HL-60 (cell line): Measurements from ENCODE around the gene OXTR.

Experiments used
- DNase-seq, 2 experiments: peaks; one replicate each; pipeline ENCODE4 v3.0.0-alpha.2; 2010 to 2020; ENCODE audit warnings: low read depth in 1 of 2, low spot score in 1 of 2
- H3K27ac ChIP-seq: fragments of 250-450 bp; sonication (Bioruptor Pico); replicated peaks from 2 replicates; pipeline ENCODE4 v1.5.1; 2020; ENCODE audit warnings: mild to moderate bottlenecking, moderate library complexity
- H3K27me3 ChIP-seq: fragments of 250-450 bp; sonication (Bioruptor Pico); 2 replicates; pipeline ENCODE4 v1.5.1; 2021; ENCODE audit warnings: mild to moderate bottlenecking, moderate library complexity; ENCODE audit not compliant: insufficient read depth, poor library complexity, severe bottlenecking
- H3K4me3 ChIP-seq: replicated peaks from 2 replicates; pipeline ENCODE4 v1.5.1; 2011; ENCODE audit warnings: mild to moderate bottlenecking, control low read depth, low read length; ENCODE audit not compliant: insufficient read depth
- CTCF ChIP-seq: IDR thresholded peaks from one replicate; pipeline ENCODE4 v1.5.1; 2011; ENCODE audit warnings: low read length, control low read depth, inconsistent platforms; ENCODE audit not compliant: insufficient read depth
- GABPA ChIP-seq: IDR thresholded peaks from 2 replicates; pipeline ENCODE4 v1.6.1; 2012; ENCODE audit warnings: low read depth
- POLR2AphosphoS5 ChIP-seq: IDR thresholded peaks from 2 replicates; pipeline ENCODE4 v1.6.1; 2012; ENCODE audit warnings: low read depth
- REST ChIP-seq: IDR thresholded peaks from 2 replicates; pipeline ENCODE4 v1.6.1; 2012; ENCODE audit warnings: low read depth; ENCODE audit not compliant: insufficient replicate concordance
- SPI1 ChIP-seq: IDR thresholded peaks from 2 replicates; pipeline ENCODE4 v1.6.1; 2012; ENCODE audit warnings: low read depth, mild to moderate bottlenecking, borderline replicate concordance

Gene OXTR

GRCh38 chr3:8729479-8729878, 39.9 kb downstream of the OXTR start:
- H3K4me3 ChIP-seq: no peak overlapping the region
- DNase-seq: no peak
- H3K27me3 ChIP-seq: no peaks in the 10 kb centered on the region
- no peak overlapping the region for H3K27ac ChIP-seq
- TF ChIP-seq POLR2AphosphoS5: no peak
- no peak for TF ChIP-seq REST
- no peak for TF ChIP-seq SPI1
- no peak for TF ChIP-seq CTCF
- TF ChIP-seq GABPA: no peak

- Histone ChIP-seq H3K27ac (no peak overlapping the region), H3K27me3 (no peaks in the 10 kb centered on the region), H3K4me3 (no peak overlapping the region)
- no peak for TF ChIP-seq CTCF
- no peak for TF ChIP-seq POLR2AphosphoS5
- TF ChIP-seq REST: no peak
- no peak for TF ChIP-seq GABPA
- no peak for DNase-seq
These were observed 41.6 kb downstream of the OXTR start for GRCh38 chr3:8727605-8728512.

GRCh38 chr3:8724108-8724752, 45.2 kb downstream of the OXTR start:
- Histone ChIP-seq H3K27ac (no peak overlapping the region), H3K4me3 (no peak overlapping the region), H3K27me3 (no peaks in the 10 kb centered on the region)
- TF ChIP-seq REST (no peak), CTCF (no peak), GABPA (no peak), POLR2AphosphoS5 (no peak), SPI1 (no peak)
- DNase-seq: no peak
